RWPE2 (cell line): ENCODE results near the gene GIGYF2.
A peak's percentile ranks its signal among the peaks of the same experiment; 100 is the strongest.

Experiments used
- ATAC-seq: fragments of 200-7000 bp; cut with Tn5 transposase; 3 replicates; pipeline ENCODE4 v1.9.1; 2021; ENCODE audit warnings: low read depth
- DNase-seq: peaks from one replicate; pipeline ENCODE4 v3.0.0-alpha.2; 2020; ENCODE audit warnings: low spot score
- H3K27ac ChIP-seq: fragments of 450-650 bp; 2 replicates; pipeline ENCODE4 v1.5.1; 2017; ENCODE audit warnings: mild to moderate bottlenecking; ENCODE audit not compliant: poor library complexity, severe bottlenecking
- H3K27me3 ChIP-seq: fragments of 250-450 bp; sonication (Bioruptor Pico); 2 replicates; pipeline ENCODE4 v1.5.1; 2021; ENCODE audit warnings: mild to moderate bottlenecking, moderate library complexity; ENCODE audit not compliant: insufficient read depth, poor library complexity, severe bottlenecking
- H3K36me3 ChIP-seq: fragments of 250-450 bp; sonication (Bioruptor Pico); 2 replicates; pipeline ENCODE4 v1.5.1; 2020; ENCODE audit warnings: low read depth, mild to moderate bottlenecking, moderate library complexity
- H3K4me1 ChIP-seq: fragments of 250-450 bp; sonication (Bioruptor Pico); 2 replicates; pipeline ENCODE4 v1.5.1; 2021; ENCODE audit warnings: mild to moderate bottlenecking, moderate library complexity; ENCODE audit not compliant: insufficient read depth, poor library complexity, severe bottlenecking
- H3K4me3 ChIP-seq: fragments of 250-450 bp; sonication (Bioruptor Pico); 2 replicates; pipeline ENCODE4 v1.5.1; 2021; ENCODE audit warnings: mild to moderate bottlenecking, moderate library complexity; ENCODE audit not compliant: severe bottlenecking
- H3K9me3 ChIP-seq: fragments of 250-450 bp; sonication (Bioruptor Pico); 2 replicates; pipeline ENCODE4 v1.5.1; 2021; ENCODE audit warnings: mild to moderate bottlenecking, moderate library complexity; ENCODE audit not compliant: severe bottlenecking
- CTCF ChIP-seq: fragments of 450-650 bp; IDR thresholded peaks from one replicate; pipeline ENCODE4 v1.5.1; 2017; ENCODE audit warnings: mild to moderate bottlenecking, moderate library complexity; ENCODE audit not compliant: poor library complexity, severe bottlenecking

Gene GIGYF2

GRCh38 chr2:232888839-232889529, 191.9 kb downstream of the GIGYF2 start:
- ATAC-seq = no peak
- H3K27ac ChIP-seq = no peak overlapping the region

GRCh38 chr2:232889876-232890401, 192.8 kb downstream of the GIGYF2 start:
- DNase-seq (no peak), ATAC-seq (no peak)
- TF ChIP-seq CTCF = no peak
- Histone ChIP-seq H3K4me1 (peaks cover 9% of the 10 kb centered on the region), H3K27ac (no peak overlapping the region), H3K9me3 (no peaks in the 10 kb centered on the region), H3K4me3 (no peak overlapping the region), H3K27me3 (no peaks in the 10 kb centered on the region), H3K36me3 (no peaks in the 10 kb centered on the region)

More at GRCh38 chr2:232888839-232889529, 191.9 kb downstream of the GIGYF2 start:
- no peaks in the 10 kb centered on the region for H3K9me3 ChIP-seq
- no peak for DNase-seq
- H3K36me3 ChIP-seq = no peaks in the 10 kb centered on the region
- H3K4me1 ChIP-seq = peaks cover 9% of the 10 kb centered on the region
- H3K4me3 ChIP-seq = no peak overlapping the region
- H3K27me3 ChIP-seq = no peaks in the 10 kb centered on the region
- TF ChIP-seq CTCF = no peak

- ATAC-seq = no peak
- no peak for DNase-seq
- Histone ChIP-seq H3K4me3 (no peak overlapping the region), H3K27me3 (no peaks in the 10 kb centered on the region), H3K36me3 (no peaks in the 10 kb centered on the region), H3K4me1 (peaks cover 9% of the 10 kb centered on the region), H3K27ac (no peak overlapping the region), H3K9me3 (no peaks in the 10 kb centered on the region)
- no peak for TF ChIP-seq CTCF
Observed at GRCh38 chr2:232890536-232890895, 193.4 kb downstream of the GIGYF2 start.

- no peaks in the 10 kb centered on the region for H3K27me3 ChIP-seq
- peaks cover 9% of the 10 kb centered on the region for H3K4me1 ChIP-seq
- TF ChIP-seq CTCF = no peak
- no peaks in the 10 kb centered on the region for H3K9me3 ChIP-seq
- H3K27ac ChIP-seq = no peak overlapping the region
- H3K36me3 ChIP-seq = no peaks in the 10 kb centered on the region
- H3K4me3 ChIP-seq = no peak overlapping the region
- ATAC-seq = peak; percentile 74
- DNase-seq = peak; percentile 73
Observed at GRCh38 chr2:232890896-232891601, 193.9 kb downstream of the GIGYF2 start.

- H3K9me3 ChIP-seq = no peaks in the 10 kb centered on the region
- H3K4me1 ChIP-seq = peaks cover 9% of the 10 kb centered on the region
- TF ChIP-seq CTCF = no peak
- no peak overlapping the region for H3K4me3 ChIP-seq
- DNase-seq (no peak), ATAC-seq (peak; percentile 35; the same call in 1 of the 3 replicates)
- H3K27me3 ChIP-seq = no peaks in the 10 kb centered on the region
- H3K27ac ChIP-seq = no peak overlapping the region
- no peaks in the 10 kb centered on the region for H3K36me3 ChIP-seq
Observed at GRCh38 chr2:232891621-232892071, 194.5 kb downstream of the GIGYF2 start.
